ENCODE results near the gene SETD5. TPM values are rescaled to one million over a fixed set of nuclear protein-coding genes. Genes with fewer than 3 reads are reported as not detected.

The SETD5 gene
- total and polyA plus RNA-seq, 2 of the 4 experiments (the other 2 are of a cell fraction), result 42.7 to 62.9 TPM

DNA sequence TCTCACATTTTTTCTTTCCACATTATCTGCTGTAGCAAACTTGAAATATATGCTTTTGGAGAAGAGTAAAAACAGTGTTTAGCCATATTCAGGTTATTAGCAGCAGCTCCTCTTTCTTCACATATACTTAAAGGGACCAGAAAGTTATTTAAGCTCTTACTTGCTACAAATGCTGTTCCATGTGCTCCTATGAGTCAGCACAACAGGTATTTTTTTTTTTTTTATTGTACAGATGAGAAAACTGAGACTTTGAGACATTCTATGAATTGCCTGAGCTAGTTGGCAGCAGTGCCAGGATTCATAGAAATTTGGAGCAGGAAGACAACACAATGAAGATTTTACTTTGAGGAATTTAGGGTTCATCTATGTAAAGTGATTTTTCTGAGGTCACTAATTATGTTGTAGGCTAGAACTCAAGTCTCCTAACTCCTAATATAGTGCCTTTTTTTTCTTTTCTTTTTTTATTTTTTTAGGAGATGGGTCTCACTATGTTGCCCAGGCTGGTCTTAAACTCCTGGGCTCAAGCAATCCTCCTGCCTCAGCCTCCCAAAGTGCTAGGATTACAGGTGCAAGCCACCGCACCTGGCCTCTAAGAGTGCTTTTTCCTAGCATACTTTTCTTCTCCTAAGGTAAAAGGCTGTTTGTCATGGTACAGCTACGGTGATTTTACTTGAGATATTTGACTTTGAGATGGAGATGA is 23.6 kb downstream of the SETD5 start:
- H2BK5ac ChIP-seq (ENCODE audit: low read depth, low read length, poor library complexity, severe bottlenecking), result peak overlapping the region; percentile 63
- dilution Hi-C loops (cut with HindIII; ENCODE audit: low sequenced_read_pairs, unreplicated experiment), result no loop called here
- H2AK5ac ChIP-seq (ENCODE audit: low read depth, low read length), result no peak overlapping the region
- peaks cover 0 to 18% of the 10 kb centered on the region in 2 experiments; a peak in 2 of 4 replicates for H3K79me1 ChIP-seq (ENCODE audit: low read depth in 1 of 2, low read length in 2 of 2)
- H3K27ac ChIP-seq (ENCODE audit: insufficient read depth, low read length), result peak overlapping the region; percentile 37; the same call in 1 of the 2 replicates
- no peaks in the 10 kb centered on the region for H3K9me1 ChIP-seq (ENCODE audit: insufficient read depth, low read length)
- H4K8ac ChIP-seq (ENCODE audit: low read depth in 2 of 2, low read length in 2 of 2), result no peak overlapping the region
- BruUV-seq (replicated peaks), result no TSS peak
- in situ Hi-C loops (cut with MboI; ENCODE audit: low sequenced_read_pairs), result no loop called here
- no peak overlapping the region for H3K23ac ChIP-seq (ENCODE audit: low read depth, low read length)
- H3K4me2 ChIP-seq (ENCODE audit: low read depth, low read length), result no peak overlapping the region; the same call in 1 of the 2 replicates
- DNase-seq (peak; percentile 57), ATAC-seq (ENCODE audit: low read depth) (no peak)
- no peak overlapping the region for H2BK20ac ChIP-seq (ENCODE audit: low read depth, low read length)
- ChIA-PET POLR2A (ENCODE audit: unreplicated experiment) (interaction anchor here (1.1 kb wide), 1 partner anchor 24 kb away, joined by 3 read pairs; no protein-coding TSS in a partner anchor), CTCF (no interaction called here)
- H2AK9ac ChIP-seq (replicated peaks; ENCODE audit: low read depth, low read length, poor library complexity), result no peak overlapping the region
- H3K14ac ChIP-seq (replicated peaks; ENCODE audit: low read depth, low read length), result no peak overlapping the region
- peaks cover 65% of the 10 kb centered on the region for H4K20me1 ChIP-seq (ENCODE audit: insufficient read depth, low read length)
- peaks cover 7% of the 10 kb centered on the region for H3K4me1 ChIP-seq (ENCODE audit: control insufficient read depth, insufficient read depth, low read length)
- no peak overlapping the region for H2BK15ac ChIP-seq (ENCODE audit: low read depth, low read length)
- no peak overlapping the region for H3K18ac ChIP-seq (ENCODE audit: low read depth, low read length)
- no peak overlapping the region for H3K56ac ChIP-seq (ENCODE audit: extremely low read depth, insufficient read depth, low read length)
- H3K4me3 ChIP-seq (ENCODE audit: insufficient read depth, low read depth, low read length), result no peak overlapping the region
- no peak overlapping the region for H4K91ac ChIP-seq (ENCODE audit: insufficient read depth, low read depth, low read length)
- TF ChIP-seq NFE2L2 (IDR thresholded peaks at IDR 0.05; ENCODE audit: low read depth, low read length) (0 out of 2 replicates have a peak, but pooled peaks have one; percentile 7), CEBPB (IDR thresholded peaks at IDR 0.05; ENCODE audit: low read depth, low read length) (no peak)
- H3K4ac ChIP-seq (ENCODE audit: low read depth, low read length), result no peak overlapping the region
- no peak overlapping the region for H4K5ac ChIP-seq (ENCODE audit: low read depth, low read length)
- H2BK120ac ChIP-seq (ENCODE audit: low read depth, low read length), result no peak overlapping the region
- no peaks in the 10 kb centered on the region for H3K36me3 ChIP-seq (ENCODE audit: control insufficient read depth, insufficient read depth, low read length)
- H3K9me3 ChIP-seq (ENCODE audit: control insufficient read depth, insufficient read depth, low read length), result no peaks in the 10 kb centered on the region
- intact Hi-C loops (cut with micrococcal nuclease), result no loop called here
- no peaks in the 10 kb centered on the region for H3K27me3 ChIP-seq (ENCODE audit: control insufficient read depth, insufficient read depth, low read length)
- no CpG with 5 or more reads among the region's 2 CpGs for WGBS, 2 experiments (ENCODE audit: extremely low coverage in 2 of 2, insufficient read length in 1 of 2)
- no peak overlapping the region for H3K9ac ChIP-seq (ENCODE audit: low read depth, low read length)
- no peak overlapping the region for H2AFZ ChIP-seq (replicated peaks; ENCODE audit: low read length, poor library complexity)

Data from IMR-90 (cell line).